Measurements from ENCODE around the gene ING3.

DNA sequence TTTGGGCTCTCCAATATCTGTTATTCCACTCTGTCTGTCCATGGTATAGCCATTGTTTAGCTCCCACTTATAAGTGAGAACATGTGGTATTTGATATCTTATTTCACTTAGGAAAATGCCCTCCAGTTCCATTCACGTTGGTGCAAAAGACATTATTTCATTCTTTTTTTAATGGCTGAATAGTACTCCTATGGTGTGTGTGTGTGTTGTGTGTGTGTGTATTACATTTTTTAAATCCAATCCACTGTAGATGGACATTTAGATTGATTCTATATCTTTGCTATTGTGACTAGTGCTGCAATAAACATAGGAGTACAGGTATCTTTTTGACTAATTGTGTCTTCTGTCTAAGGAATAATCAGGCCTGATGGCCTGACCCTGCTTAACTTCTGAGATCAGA is 30.5 kb downstream of the ING3 start:
- TF ChIP-seq, protein P1, sequence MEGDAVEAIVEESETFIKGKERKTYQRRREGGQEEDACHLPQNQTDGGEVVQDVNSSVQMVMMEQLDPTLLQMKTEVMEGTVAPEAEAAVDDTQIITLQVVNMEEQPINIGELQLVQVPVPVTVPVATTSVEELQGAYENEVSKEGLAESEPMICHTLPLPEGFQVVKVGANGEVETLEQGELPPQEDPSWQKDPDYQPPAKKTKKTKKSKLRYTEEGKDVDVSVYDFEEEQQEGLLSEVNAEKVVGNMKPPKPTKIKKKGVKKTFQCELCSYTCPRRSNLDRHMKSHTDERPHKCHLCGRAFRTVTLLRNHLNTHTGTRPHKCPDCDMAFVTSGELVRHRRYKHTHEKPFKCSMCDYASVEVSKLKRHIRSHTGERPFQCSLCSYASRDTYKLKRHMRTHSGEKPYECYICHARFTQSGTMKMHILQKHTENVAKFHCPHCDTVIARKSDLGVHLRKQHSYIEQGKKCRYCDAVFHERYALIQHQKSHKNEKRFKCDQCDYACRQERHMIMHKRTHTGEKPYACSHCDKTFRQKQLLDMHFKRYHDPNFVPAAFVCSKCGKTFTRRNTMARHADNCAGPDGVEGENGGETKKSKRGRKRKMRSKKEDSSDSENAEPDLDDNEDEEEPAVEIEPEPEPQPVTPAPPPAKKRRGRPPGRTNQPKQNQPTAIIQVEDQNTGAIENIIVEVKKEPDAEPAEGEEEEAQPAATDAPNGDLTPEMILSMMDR (IDR thresholded peaks at IDR 0.05; ENCODE audit: borderline replicate concordance, extremely low read depth, low read length, poor library complexity, severe bottlenecking): no peak
- no peak for TF ChIP-seq EZH2 (IDR thresholded peaks at IDR 0.05; ENCODE audit: borderline replicate concordance, low read depth, low read length, severe bottlenecking)
